ENCODE results near the gene NDUFV1.
"Not testable (repeated sequence)": the region's sequence is repeated elsewhere in the genome, so short reads cannot be mapped to it uniquely, and the experiment has no call there.

The NDUFV1 gene

GRCh38 chr11:67586568-67587250, 20.0 kb upstream of the NDUFV1 start:
- no peak for DNase-seq (ENCODE audit: low read depth in 2 of 2)

DNA sequence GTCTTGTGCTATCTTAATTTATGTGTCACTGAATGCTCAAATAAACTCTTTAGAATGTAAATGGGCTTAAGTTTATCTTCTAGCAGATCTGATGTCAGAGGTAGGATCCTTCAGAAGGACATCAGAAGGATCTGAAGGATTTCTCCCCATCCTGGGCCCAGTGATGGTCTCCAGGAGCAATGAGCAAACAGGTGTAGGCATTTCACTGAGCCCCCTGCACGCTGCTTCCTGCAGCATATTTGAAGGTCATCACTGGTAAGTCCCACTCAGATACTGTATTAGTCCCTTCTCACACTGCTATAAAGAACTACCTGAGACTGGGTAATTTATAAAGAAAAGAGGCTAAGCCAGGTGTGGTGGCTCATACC, 18.6 kb upstream of the NDUFV1 start:
- DNase-seq (ENCODE audit: low read depth in 2 of 2), result no peak

DNA sequence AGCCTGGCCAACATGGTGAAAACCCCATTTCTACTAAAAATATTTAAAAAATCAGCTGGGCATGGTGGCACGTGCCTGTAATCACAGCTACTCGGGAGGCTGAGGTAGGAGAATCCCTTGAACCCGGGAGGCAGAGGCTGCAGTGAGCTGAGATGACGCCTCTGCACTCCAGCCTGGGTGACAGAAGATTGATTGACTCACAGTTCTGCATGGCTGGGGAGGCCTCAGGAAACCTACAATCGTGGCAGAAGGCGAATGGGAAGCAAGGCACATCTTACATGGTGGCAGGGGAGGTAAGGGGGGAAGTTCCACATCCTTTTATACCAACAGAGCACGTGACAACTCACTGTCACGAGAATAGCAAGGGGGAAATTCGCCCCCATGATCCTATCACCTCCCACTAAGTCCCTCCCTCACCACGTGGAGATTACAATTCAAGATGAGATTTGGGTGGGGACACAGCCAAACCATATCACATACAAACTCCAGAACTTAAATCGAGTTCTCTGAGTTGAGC, 17.8 kb upstream of the NDUFV1 start:
- not testable (repeated sequence) for DNase-seq (ENCODE audit: low read depth in 2 of 2)

DNA sequence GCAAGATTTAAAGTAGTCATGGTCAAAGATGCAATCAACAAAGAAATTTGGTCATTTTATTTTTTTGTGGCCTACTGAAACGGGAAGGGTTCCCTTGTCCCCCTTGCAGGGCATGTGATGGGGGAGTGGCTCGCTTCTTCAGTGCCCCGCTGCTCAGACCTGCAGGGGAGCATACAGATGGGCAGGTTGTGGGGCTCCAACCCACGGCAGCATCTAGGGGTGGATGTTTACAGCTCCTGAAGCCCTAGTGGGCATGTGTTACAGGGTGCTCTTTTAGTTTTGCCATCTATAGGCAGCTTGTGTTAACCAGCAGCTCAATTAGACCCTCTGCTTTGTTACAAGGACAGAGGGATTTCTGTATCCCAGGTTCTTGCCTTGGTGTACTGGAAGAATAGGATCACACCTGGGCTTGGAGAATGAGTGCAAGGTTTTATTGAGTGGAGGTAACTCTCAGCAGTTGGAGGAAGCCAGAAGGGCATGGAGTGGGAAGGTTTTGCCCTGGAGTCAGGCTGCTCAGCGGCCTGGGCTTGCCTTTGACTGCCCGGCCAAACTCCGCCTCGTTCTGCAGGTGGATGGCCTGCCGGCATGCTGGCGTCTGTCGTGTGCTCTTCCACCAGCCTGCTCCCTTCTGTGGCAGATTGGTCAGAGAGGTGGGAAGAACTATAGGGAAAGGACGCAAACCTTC, 13.7 kb upstream of the NDUFV1 start:
- no peak for DNase-seq (ENCODE audit: low read depth in 2 of 2)

GRCh38 chr11:67593565-67593905, 13.2 kb upstream of the NDUFV1 start:
- DNase-seq (ENCODE audit: low read depth in 2 of 2), result no peak

GRCh38 chr11:67594480-67594879, 12.3 kb upstream of the NDUFV1 start:
- DNase-seq (ENCODE audit: low read depth in 2 of 2), result no peak

DNA sequence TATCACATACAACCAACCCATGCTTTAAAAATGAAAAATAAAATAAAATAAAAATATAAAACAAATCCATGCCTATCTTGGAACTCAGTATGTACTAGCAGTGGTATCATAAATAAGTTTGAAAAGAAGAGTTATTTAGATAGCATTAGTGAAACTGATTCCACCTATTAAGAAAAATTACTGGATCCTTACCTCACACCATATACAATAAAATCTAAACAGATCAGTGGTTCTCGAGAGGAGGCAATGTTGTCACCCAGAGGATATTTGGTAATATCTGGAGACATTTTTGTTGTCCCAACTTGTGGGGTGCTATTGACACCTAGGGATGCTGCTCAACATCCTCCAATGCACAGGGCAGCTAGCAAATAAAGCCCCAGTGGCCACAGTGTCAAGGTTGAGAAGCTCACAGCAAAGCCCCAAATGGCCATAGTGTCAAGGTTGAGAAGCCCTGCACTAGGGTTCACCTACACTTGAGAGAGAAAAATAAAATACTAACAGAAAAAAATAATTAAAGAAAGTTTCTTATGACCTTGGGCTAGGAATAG, 9.9 kb upstream of the NDUFV1 start:
- no peak for DNase-seq (ENCODE audit: low read depth in 2 of 2)

GRCh38 chr11:67597458-67597857, 9.3 kb upstream of the NDUFV1 start:
- DNase-seq (ENCODE audit: low read depth in 2 of 2), result not testable (repeated sequence)

GRCh38 chr11:67597963-67598362, 8.8 kb upstream of the NDUFV1 start:
- DNase-seq (ENCODE audit: low read depth in 2 of 2), result not testable (repeated sequence)

DNA sequence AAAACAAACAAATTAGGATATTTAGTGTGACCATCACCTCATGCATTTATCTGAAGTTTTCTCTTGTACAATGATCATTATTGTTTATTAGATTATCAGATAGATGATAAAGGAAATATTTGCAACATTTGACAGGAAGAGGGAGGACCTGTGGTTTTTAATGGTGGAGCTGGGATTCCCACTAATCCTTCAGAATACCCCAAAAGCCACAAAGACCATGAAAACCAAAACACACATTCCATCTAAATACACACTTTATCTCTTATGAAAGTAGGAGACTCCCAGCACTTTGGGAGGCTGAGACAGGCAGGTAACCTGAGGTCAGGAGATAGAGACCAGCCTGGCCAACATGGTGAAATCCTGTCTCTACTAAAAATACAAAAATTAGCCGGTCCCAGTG, 7.6 kb upstream of the NDUFV1 start:
- DNase-seq (ENCODE audit: low read depth in 2 of 2), result no peak

DNA sequence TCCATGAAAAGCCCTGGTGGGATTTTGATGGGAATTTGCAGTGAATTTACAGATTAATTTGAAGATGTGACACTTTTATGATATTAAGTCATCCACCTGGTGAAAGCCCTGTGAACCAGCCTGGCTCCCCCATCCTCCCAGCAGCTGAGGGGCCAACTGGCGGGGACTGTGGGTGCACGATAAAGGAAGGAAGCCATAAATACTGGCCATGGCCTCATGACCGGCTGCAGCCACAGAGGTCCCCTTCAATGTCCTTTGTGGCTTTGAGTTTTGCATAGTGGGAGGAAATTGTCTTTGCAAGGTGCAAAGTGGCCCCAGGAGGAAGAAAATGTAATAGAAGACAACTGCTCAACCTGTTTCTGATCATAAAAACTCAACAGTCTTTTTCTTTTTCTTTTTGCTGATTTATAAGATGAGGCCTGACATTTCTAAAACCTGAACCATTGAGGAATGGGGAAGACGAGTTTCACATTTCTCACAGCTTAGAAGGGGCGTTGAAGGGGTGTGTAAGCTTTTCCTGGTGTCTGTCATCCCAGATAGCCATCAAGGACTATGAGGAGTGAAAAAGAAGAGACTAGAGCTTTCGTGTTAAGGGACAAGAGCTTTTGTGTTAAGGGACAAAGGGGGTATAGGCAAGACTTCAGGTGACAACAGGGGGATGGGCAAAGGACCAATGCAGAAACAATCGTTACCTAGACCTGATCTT, 6.3 kb upstream of the NDUFV1 start:
- no peak for DNase-seq (ENCODE audit: low read depth in 2 of 2)

DNA sequence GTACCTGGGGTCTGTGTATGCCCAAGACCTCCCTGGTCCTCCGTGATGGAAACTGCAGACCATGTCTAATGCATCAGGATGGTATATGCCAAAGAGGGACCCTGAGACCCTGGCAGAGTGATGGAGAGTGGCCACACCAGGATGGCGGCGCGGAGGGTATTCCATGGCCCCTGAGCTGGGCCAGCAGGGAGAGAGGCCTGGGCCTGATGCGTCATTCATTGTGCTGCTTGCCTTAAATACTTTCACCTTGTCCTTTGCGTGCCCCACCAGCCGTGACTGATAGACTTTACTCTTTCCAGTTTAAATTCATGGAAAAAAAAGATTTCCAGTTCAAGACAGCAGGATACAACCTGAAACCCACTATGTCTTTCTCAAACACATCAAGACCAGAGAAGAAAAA, 5.6 kb upstream of the NDUFV1 start:
- DNase-seq (ENCODE audit: low read depth in 2 of 2), result no peak

DNA sequence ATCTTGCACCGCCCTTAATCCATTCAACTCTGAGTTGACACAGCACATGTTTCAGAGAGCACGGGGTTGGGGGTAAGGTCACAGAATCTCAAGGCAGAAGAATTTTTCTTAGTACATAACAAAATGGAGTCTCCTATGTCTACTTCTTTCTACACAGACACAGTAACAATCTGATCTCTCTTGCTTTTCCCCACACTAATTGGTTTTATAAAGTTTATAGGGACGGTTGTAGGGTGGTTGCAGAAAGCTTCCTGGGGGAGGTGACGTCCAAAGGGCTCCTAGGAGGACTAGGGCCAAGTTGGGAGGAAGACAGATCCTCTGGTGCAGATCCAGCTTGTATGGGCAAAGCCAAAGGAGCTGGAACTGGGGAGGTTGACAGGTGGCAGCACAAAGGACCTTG, 2.6 kb upstream of the NDUFV1 start:
- DNase-seq (ENCODE audit: low read depth in 2 of 2), result not testable (repeated sequence)

DNA sequence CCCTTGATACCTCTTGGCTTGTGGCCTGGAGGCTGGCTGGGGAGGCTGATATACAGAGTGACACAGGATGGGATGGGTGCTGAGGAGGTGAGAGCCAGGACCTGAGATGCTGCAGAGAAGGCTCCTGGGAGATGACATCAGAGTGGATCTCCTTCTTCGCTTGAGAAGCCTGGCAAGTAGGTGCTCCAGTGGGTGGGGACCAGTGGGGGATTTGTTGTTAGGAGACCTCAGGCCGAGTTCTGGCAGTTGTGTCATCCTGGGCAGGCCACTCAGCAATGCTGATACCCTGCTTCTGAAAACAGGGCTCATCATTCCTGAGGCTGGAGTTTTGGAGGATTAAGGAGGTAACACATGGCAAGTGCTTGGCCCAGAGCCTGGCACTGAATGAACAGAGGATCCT, 1.9 kb upstream of the NDUFV1 start:
- no peak for DNase-seq (ENCODE audit: low read depth in 2 of 2)

- DNase-seq (ENCODE audit: low read depth in 2 of 2), result no peak
Measured at GRCh38 chr11:67605231-67606011, 1.3 kb upstream of the NDUFV1 start.

DNA sequence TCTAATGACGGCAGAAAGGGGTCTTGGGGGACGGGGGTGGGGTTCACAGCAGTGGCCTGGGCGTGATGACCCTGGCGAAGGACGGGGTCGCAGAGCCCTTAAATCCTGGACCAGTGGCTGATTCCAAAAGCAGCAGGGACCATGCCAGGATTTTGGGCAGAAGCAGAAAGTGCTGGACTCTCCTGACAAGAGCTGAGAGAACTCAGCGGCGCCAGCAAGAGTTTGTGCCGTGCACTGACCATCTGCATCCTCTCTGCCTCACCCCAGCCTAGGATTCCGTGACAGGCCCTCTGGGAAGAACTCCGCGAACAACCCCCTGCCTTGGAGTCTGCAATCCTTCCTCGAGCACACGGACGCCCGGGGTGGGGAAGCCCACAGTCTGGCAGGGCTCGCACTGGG, 644 bp upstream of the NDUFV1 start:
- DNase-seq (ENCODE audit: low read depth in 2 of 2), result no peak

DNA sequence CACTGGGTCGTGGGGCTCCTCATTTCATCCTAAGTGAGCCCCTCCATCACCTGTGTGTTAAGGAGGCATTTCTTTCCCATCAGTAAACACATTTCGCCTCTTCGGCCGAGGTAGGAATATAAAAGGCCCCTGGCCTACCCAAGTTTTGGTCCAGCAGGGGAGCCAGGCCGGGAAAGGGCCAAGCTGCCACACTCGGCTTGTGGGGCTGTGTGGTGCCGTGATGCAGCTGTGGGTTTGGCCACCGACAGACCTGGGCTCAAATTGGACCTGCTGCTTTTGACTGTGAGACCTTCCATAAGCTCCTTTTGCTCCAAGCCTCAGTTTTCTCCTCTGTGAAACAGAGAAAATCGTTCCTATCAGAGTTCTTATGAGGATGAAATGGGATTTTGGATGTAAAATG, 771 bp downstream of the NDUFV1 start:
- DNase-seq (ENCODE audit: low read depth in 2 of 2), result no peak

DNA sequence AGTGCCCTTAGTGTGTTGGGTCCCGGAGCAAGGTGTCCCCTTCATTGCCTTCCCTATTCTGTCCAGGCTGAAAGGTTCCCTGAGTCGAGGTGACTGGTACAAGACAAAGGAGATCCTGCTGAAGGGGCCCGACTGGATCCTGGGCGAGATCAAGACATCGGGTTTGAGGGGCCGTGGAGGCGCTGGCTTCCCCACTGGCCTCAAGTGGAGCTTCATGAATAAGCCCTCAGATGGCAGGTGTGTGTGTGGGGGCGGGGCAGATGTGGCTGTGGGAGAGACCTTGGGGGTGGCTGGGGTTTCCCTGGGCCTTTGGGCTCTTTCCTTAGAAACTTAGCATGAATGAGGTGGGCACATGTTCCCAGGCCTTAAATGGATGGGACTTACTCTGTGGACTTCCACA, 1.8 kb downstream of the NDUFV1 start:
- DNase-seq (ENCODE audit: low read depth in 2 of 2), result no peak

DNA sequence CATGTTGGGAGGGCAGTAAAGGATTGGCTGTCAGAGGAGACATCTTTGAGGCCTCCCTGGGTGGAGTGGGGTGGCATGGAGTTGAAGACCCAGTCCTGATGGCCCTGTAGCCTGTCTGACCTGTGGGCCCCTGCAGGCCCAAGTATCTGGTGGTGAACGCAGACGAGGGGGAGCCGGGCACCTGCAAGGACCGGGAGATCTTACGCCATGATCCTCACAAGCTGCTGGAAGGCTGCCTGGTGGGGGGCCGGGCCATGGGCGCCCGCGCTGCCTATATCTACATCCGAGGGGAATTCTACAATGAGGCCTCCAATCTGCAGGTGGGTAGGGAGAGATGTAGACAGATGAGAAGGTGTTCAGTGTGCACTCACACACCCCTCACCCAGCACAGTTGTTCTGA, 2.6 kb downstream of the NDUFV1 start:
- DNase-seq (ENCODE audit: low read depth in 2 of 2), result no peak

GRCh38 chr11:67610302-67610868, 3.6 kb downstream of the NDUFV1 start:
- no peak for DNase-seq (ENCODE audit: low read depth in 2 of 2)

DNA sequence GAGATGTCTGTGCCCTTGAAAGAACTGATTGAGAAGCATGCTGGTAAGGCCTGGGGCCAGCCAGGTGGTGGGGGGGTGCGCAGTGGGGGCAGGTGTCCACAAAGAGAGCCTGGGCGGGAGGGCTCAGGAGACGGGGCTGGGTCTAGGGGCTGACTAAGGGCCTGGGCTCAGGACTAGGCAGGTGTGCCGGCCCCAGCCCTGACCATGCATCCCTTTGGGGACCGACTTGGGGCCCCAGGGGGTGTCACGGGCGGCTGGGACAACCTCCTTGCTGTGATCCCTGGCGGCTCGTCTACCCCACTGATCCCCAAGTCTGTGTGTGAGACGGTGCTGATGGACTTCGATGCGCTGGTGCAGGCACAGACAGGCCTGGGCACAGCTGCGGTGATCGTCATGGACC, 4.4 kb downstream of the NDUFV1 start:
- DNase-seq (ENCODE audit: low read depth in 2 of 2), result no peak

Data from fibroblast of skin of left quadriceps (primary cell).